ENCODE measurements around the gene BRI3.

DNA sequence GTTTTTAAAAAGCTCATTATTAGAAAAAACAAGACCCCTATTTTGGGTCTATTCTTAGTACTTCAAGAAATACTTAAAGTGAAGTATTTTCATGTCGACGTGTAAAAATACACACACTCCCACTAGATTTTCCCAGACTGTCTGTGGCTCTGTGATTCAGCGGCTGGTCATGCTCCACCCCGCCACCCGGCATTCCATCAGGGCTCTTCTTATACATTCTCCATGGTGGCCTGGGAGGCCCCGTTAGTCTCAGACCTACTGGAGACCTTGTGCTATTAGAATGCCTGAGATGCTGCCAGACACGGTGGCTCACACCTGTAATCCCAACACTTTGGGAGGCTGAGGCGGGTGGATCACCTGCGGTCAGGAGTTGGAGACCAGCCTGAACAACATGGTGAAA is 42.5 kb upstream of the BRI3 start:
- TF ChIP-seq EP300 (IDR thresholded peaks at IDR 0.05), result no peak
- TF ChIP-seq, protein P1, sequence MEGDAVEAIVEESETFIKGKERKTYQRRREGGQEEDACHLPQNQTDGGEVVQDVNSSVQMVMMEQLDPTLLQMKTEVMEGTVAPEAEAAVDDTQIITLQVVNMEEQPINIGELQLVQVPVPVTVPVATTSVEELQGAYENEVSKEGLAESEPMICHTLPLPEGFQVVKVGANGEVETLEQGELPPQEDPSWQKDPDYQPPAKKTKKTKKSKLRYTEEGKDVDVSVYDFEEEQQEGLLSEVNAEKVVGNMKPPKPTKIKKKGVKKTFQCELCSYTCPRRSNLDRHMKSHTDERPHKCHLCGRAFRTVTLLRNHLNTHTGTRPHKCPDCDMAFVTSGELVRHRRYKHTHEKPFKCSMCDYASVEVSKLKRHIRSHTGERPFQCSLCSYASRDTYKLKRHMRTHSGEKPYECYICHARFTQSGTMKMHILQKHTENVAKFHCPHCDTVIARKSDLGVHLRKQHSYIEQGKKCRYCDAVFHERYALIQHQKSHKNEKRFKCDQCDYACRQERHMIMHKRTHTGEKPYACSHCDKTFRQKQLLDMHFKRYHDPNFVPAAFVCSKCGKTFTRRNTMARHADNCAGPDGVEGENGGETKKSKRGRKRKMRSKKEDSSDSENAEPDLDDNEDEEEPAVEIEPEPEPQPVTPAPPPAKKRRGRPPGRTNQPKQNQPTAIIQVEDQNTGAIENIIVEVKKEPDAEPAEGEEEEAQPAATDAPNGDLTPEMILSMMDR (IDR thresholded peaks at IDR 0.05), result no peak

All from suprapubic skin (tissue), 3 donors.